HepG2 (cell line): ENCODE results near the gene CEP89. TPM values are rescaled to one million over a fixed set of nuclear protein-coding genes. Genes with fewer than 3 reads are reported as not detected.
"Not testable (repeated sequence)": the region's sequence is repeated elsewhere in the genome, so short reads cannot be mapped to it uniquely, and the experiment has no call there.

ENCODE experiments used
- ATAC-seq: fragments of 200-7000 bp; cut with Tn5 transposase; 3 replicates; pipeline ENCODE4 v1.9.1; 2020; ENCODE audit warnings: mild to moderate bottlenecking, moderate library complexity
- BruUV-seq: library from RNA; stranded (reverse); fragments of 400-500 nt; replicated peaks from 2 replicates; lab custom pipeline; 2021; lab: Mats Ljungman, UMichigan
- CTCF ChIA-PET: fragments of 300-600 bp; formaldehyde crosslinking; extraction: SDS; loops from one replicate; lab custom pipeline; 2021; ENCODE audit warnings: low total read pairs, inconsistent platforms, low intra/inter-chr PET ratio; lab: Yijun Ruan, JAX
- POLR2A ChIA-PET: fragments of 350-600 bp; sonication (Branson Sonifier 250); formaldehyde crosslinking; loops from one replicate; lab custom pipeline; 2020; ENCODE audit warnings: antibody characterized with exemption, inconsistent platforms; lab: Yijun Ruan, JAX
- DNase-seq: peaks from one replicate; pipeline ENCODE4 v3.0.0-alpha.2; 2015; ENCODE audit warnings: low spot score
- FAIRE-seq: peaks from 3 replicates; lab custom pipeline; 2011; peaks lifted over from hg19 to GRCh38; lab: Jason Lieb, UNC
- H2AFZ ChIP-seq: one replicate; pipeline ENCODE4 v1.6.1; 2011; ENCODE audit warnings: low read length, inconsistent platforms
- H3K27ac ChIP-seq: fragments of 300-600 bp; 3 replicates; pipeline ENCODE4 v1.8.0; 2011; ENCODE audit warnings: mixed run types, mild to moderate bottlenecking, mixed read lengths, low read length, inconsistent platforms; ENCODE audit not compliant: insufficient read depth; ENCODE audit errors: extremely low read length
- H3K27me3 ChIP-seq, 2 experiments: fragments of 200-600 bp in 1 of 2; 2 replicates in 1 of 2; 3 replicates in 1 of 2; pipeline versions ENCODE4 v1.6.0 to v1.8.0; 2011; ENCODE audit warnings: low read length in 2 of 2, mild to moderate bottlenecking in 2 of 2, moderate library complexity in 2 of 2, inconsistent platforms in 1 of 2; ENCODE audit not compliant: insufficient read depth in 2 of 2, control insufficient read depth in 1 of 2
- H3K36me3 ChIP-seq, 2 experiments: fragments of 200-600 bp in 1 of 2; replicated peaks in 1 of 2; 2 replicates in 1 of 2; 3 replicates in 1 of 2; pipeline versions ENCODE4 v1.5.1 to v1.8.0; 2011; ENCODE audit warnings: low read length in 2 of 2, inconsistent platforms in 1 of 2; ENCODE audit not compliant: insufficient read depth in 2 of 2, control insufficient read depth in 1 of 2
- H3K4me1 ChIP-seq: 2 replicates; pipeline ENCODE4 v1.5.1; 2012; ENCODE audit warnings: low read length, inconsistent platforms; ENCODE audit not compliant: insufficient read depth
- H3K4me2 ChIP-seq: 2 replicates; pipeline ENCODE4 v1.6.0; 2011; ENCODE audit warnings: low read depth, low read length, inconsistent platforms
- H3K4me3 ChIP-seq, 3 experiments: fragments of 200-600 bp in 1 of 3; sonication (generic), shearing (Covaris generic) in 1 of 3; replicated peaks in 1 of 3; 2 replicates each; pipeline ENCODE4 v1.5.1; 2011 to 2016; ENCODE audit warnings: low read length in 3 of 3, inconsistent platforms in 2 of 3, low read depth in 2 of 3, mild to moderate bottlenecking in 2 of 3, control low read depth in 1 of 3, mixed read lengths in 1 of 3; ENCODE audit not compliant: insufficient read depth in 1 of 3
- H3K79me2 ChIP-seq: one replicate; pipeline ENCODE4 v1.6.1; 2011; ENCODE audit warnings: low read length, inconsistent platforms; ENCODE audit not compliant: insufficient read depth
- H3K9ac ChIP-seq: 2 replicates; pipeline ENCODE4 v1.6.0; 2011; ENCODE audit warnings: mild to moderate bottlenecking, low read depth, low read length, inconsistent platforms; ENCODE audit not compliant: insufficient read depth
- H3K9me3 ChIP-seq: 2 replicates; pipeline ENCODE4 v1.5.1; 2012; ENCODE audit warnings: mild to moderate bottlenecking, low read length
- H4K20me1 ChIP-seq: 2 replicates; pipeline ENCODE4 v1.6.0; 2011; ENCODE audit warnings: inconsistent platforms, mild to moderate bottlenecking, low read length, moderate library complexity; ENCODE audit not compliant: insufficient read depth
- BORCS8-MEF2B ChIP-seq: sonication (generic); formaldehyde crosslinking; IDR thresholded peaks from 2 replicates; pipeline ENCODE4 v1.8.0; 2022; ENCODE audit warnings: mild to moderate bottlenecking, missing genetic modification reagents
- ETS1 ChIP-seq: sonication (generic); formaldehyde crosslinking; IDR thresholded peaks from 2 replicates; pipeline ENCODE4 v1.4.0; 2020; ENCODE audit warnings: missing genetic modification reagents
- NCOA5 ChIP-seq: sonication (generic); formaldehyde crosslinking; IDR thresholded peaks from 2 replicates; pipeline ENCODE4 v1.4.0; 2020; ENCODE audit warnings: missing genetic modification reagents
- SCMH1 ChIP-seq: sonication (generic); formaldehyde crosslinking; IDR thresholded peaks from 2 replicates; pipeline ENCODE4 v1.9.0; 2021; ENCODE audit warnings: missing genetic modification reagents, mild to moderate bottlenecking, borderline replicate concordance
- ZBTB7B ChIP-seq: sonication (generic); formaldehyde crosslinking; IDR thresholded peaks from 2 replicates; pipeline ENCODE4 v1.4.0; 2020; ENCODE audit warnings: missing genetic modification reagents
- ZEB1 ChIP-seq: IDR thresholded peaks from 2 replicates; pipeline ENCODE4 v1.6.1; 2012; ENCODE audit warnings: mild to moderate bottlenecking, low read depth, inconsistent platforms; ENCODE audit not compliant: insufficient replicate concordance
- WGBS: methylation state at CpG from one replicate; pipeline ENCODE4 v1.1.6; 2017; ENCODE audit warnings: low lambda C conversion rate; 5-methylcytosine and 5-hydroxymethylcytosine counted together
- in situ Hi-C: cut with HindIII; loops from 2 replicates; pipeline ENCODE4 v1.10.0; 2017; ENCODE audit warnings: low pct_unique_long_range_greater_than_20kb; ENCODE audit not compliant: extremely low pct_ligation_motif_present
- intact Hi-C: fragments of 100-400 bp; cut with micrococcal nuclease; formaldehyde crosslinking; loops from one replicate; pipeline ENCODE4 v1.10.0; 2022; ENCODE audit not compliant: unreplicated experiment
- polyA plus RNA-seq, 8 experiments: library from polyadenylated mRNA; depleted of rRNA in 3 of 8; stranded (reverse) in 7 of 8; unstranded in 1 of 8; fragments of >200 nt; fragmentation: Illumina TruSeq in 4 of 8; extraction: Trizol in 4 of 8; gene quantifications; 2 replicates each; pipeline versions ENCODE4 v1.2.1 to v1.2.3, GENCODE V29; 2011 to 2016; ENCODE audit warnings: low read depth in 4 of 8, missing spikeins in 1 of 8, mixed read lengths in 1 of 8; ENCODE audit not compliant: insufficient read depth in 1 of 8
- total RNA-seq, 5 experiments: library from RNA; depleted of rRNA; stranded (reverse); fragments of >200 nt; fragmentation: Illumina TruSeq; extraction: Trizol; gene quantifications; 2 replicates each; pipeline ENCODE4 v1.2.3, GENCODE V29; 2016; ENCODE audit warnings: low read depth in 1 of 5
- TF ChIP-seq, protein P1 (sequence below): sonication (generic); formaldehyde crosslinking; IDR thresholded peaks from 2 replicates; pipeline ENCODE4 v1.4.0; 2020; ENCODE audit warnings: mild to moderate bottlenecking, low read depth, missing genetic modification reagents

CEP89 gene
- total and polyA plus RNA-seq, 2 of the 13 experiments (the other 11 are each of a cell fraction or from before 2014, with no cell fraction given): 7.2 to 10.9 TPM

DNA sequence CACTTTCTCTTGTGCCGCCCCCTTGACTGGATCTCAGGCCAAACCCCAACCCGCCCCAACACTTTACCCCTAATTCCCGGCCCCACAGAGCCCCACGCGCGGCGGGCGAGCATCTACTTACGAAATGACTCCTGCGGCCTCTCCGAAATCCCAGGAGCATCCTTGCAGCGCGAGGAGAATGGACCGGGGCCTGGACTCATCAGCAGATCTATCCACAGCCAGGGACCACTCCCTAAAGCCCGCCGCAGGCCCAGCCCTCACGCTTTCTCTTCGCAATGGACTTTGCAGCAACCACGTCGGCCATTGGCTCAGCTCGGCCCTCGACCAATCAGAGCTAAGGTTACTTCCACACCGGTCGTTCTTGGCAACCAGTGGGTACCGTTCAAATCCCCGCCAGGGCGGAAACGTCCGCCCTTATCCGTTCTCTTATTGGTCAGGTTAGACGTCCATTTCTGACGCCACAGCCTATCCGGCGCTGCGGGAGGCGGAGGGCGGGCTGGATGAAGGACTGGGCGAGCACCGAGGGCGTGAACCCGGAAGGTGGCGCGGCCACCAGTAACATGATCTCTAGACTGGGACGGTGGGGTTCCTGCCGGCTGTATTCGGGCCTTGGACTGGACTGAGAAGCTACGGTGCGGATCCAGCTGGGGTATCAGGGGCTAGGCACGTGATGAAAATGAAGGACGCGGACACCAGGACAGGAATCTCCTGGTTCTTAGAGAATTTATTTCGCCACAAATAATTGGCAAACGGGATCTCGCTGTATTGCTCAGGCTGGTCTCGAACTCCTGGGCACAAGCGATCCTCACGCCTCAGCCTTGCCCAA lies at the start of gene CEP89, which contains the start of gene FAAP24 (continued):
- TF ChIP-seq, protein P1, sequence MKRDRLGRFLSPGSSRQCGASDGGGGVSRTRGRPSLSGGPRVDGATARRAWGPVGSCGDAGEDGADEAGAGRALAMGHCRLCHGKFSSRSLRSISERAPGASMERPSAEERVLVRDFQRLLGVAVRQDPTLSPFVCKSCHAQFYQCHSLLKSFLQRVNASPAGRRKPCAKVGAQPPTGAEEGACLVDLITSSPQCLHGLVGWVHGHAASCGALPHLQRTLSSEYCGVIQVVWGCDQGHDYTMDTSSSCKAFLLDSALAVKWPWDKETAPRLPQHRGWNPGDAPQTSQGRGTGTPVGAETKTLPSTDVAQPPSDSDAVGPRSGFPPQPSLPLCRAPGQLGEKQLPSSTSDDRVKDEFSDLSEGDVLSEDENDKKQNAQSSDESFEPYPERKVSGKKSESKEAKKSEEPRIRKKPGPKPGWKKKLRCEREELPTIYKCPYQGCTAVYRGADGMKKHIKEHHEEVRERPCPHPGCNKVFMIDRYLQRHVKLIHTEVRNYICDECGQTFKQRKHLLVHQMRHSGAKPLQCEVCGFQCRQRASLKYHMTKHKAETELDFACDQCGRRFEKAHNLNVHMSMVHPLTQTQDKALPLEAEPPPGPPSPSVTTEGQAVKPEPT (CRISPR knock-in tag): peak; percentile 47; the same call in 1 of the 2 replicates
- TF ChIP-seq NCOA5 (no peak), BORCS8-MEF2B (CRISPR knock-in tag) (peak; percentile 100), ZEB1 (no peak), ZBTB7B (CRISPR knock-in tag) (peak; percentile 29; the same call in 1 of the 2 replicates), ETS1 (CRISPR knock-in tag) (no peak), SCMH1 (CRISPR knock-in tag) (no peak)

GRCh38 chr19:33010891-33011290 lies 39.1 kb upstream of the CEP89 start:
- POLR2A ChIA-PET, ATAC-seq, in situ Hi-C loops, H4K20me1 ChIP-seq, DNase-seq, FAIRE-seq, H3K4me2 ChIP-seq, H3K4me1 ChIP-seq, CTCF ChIA-PET, H3K4me3 ChIP-seq, H3K9me3 ChIP-seq, intact Hi-C loops, H3K27ac ChIP-seq, H3K79me2 ChIP-seq, H3K9ac ChIP-seq, H3K27me3 ChIP-seq, H2AFZ ChIP-seq: not testable (repeated sequence)
- WGBS: 91% methylated on average over 3 of the region's 4 CpGs
- BruUV-seq: TSS peak; percentile 27
- H3K36me3 ChIP-seq: peaks cover 9 to 44% of the 10 kb centered on the region in 2 experiments
